Activated gamma-delta T cell treated with Interleukin-2 at 50 U/mL for 16 hours (primary cell): ENCODE data around the gene COPA.

ENCODE experiments used
- DNase-seq: peaks from one replicate; pipeline ENCODE4 v3.0.0-alpha.2; 2020

COPA gene

DNA sequence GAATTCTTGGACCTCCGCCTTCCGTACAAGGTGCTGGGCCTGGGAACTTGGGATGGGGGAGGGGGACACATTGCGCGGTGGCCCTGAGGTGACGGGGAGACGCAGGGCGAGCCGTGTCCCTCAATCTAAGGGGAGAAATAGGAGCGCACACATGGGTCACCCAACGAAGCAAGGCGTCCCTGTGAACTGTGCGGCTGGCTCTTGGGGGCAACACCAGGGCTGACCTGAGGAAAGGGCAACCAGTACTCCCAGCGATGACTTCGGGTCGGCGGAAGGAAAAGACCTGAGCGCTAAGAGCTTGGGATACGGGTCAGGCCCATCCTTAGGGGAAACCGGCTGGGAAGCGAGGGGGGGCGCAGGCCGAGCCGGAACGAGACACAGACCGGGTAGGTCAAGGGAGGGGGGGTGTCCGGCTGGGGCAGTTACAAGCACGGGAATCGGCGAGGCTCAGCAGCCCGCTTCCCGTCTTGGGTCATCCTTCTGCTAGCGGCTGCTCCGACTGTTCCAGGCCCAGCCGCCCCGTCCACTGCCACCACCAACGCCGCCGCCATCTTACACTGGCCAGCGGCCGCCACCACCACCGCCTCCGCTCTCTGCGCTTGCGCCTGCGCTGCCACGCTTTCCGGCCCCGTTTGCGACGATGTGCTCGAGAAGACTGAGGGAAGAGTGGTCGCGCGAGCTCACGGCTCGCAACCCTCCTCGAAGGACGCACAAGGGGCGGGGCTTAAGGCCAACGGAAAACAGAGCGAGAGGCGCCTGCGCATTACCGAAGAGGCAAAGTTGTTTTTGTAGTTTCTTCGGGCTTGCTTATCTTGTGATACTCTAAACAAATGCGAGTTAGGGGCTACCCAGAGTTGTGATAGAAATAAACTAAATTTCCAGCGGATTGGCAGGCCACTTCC, 80.9 kb downstream of the COPA start, which contains the start of gene DCAF8:
TSS of gene DCAF8 (minus strand) at position 657 of the 902 bp plus-strand sequence. CDS start 18,541 bp downstream, outside the sequence.
- DNase-seq: peak; percentile 98

DNA sequence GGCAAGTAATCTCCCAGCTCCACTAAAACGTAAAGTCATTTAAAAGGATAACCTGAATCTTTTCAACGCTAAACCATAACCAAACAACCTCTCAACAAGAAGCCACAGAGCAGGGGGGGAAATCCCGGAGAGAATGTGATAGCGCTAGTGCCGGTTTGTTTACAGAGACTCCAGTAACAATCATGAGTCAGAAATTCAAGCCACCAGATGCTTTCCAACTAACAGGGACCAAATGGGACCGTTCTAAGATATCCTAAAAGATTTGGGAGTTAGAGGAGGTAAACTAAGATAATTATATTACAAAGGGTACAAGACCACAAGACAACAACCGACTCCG, 81.5 kb downstream of the COPA start:
- DNase-seq: peak; percentile 66

DNA sequence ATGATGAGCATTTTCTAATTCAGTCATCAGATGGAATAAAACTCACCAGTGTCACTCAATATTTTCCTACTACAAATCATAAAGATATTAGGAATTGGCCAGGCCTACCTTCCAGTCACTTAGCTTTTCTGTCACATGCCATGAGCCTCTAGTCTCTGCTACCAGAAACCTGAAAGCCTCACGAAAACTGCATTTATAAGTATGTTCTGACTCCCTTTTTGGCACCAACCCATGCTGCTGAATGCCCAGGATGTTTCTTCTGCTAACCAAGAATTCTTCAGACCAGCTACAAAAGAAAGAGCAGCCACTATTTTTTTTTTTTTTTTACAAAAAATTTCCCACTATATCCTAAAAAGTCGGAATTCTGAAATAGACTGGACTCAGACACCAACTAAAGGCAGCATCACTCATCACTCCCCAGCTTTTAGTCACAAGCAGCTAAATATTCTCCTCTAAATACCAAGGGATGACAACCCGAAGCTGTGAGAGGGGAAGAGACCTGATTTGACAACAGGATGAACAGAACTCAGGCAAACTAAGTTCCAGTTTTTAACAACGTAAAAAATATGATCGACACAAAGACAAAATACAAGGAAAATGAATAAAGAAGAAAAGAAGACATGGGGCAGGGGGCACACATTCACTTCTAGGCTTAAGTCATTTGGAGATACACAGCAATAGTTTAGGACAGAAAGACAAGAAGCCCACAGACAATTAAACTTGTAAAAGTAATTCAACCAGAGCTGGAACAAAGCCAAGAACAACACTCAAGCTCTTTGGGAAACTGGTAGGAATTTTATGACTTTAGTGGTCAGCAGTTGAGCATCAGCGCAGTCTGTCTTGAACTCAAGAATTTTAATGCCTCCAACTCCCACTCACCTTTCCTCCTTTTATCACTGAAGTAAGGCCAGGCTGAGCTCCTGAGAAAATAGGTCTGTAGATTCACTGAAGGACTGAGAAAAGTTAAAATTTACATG, 82.4 kb downstream of the COPA start:
- DNase-seq: no peak

DNA sequence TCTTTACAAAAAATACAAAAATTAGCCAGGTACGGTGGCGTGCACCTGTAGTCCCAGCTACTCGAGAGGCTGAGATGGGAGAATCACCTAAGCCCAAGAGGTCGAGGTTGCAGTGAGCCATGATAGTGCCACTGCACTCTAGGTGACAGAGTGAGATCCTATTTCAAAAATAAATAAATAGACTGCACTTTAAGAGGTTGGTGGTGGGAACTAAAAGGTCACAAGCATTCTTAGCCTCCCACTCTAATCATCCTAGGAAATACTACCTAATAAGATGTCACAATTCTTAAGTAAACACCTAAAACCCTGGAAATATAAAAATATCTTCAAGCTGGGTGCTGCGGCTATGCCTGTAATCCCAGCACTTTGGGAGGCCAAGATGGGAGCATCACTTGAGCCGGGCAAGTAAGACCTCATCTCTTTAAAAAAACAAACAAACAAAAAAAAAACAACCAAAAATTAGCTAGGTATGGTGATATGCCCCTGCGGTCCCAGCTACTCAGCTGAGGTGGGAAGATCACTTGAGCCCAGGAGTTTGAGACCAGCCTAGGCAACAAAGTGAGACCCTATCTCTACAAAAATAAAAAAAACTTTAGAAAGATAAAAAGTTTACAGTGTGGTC, 84.8 kb downstream of the COPA start:
- DNase-seq: no peak

DNA sequence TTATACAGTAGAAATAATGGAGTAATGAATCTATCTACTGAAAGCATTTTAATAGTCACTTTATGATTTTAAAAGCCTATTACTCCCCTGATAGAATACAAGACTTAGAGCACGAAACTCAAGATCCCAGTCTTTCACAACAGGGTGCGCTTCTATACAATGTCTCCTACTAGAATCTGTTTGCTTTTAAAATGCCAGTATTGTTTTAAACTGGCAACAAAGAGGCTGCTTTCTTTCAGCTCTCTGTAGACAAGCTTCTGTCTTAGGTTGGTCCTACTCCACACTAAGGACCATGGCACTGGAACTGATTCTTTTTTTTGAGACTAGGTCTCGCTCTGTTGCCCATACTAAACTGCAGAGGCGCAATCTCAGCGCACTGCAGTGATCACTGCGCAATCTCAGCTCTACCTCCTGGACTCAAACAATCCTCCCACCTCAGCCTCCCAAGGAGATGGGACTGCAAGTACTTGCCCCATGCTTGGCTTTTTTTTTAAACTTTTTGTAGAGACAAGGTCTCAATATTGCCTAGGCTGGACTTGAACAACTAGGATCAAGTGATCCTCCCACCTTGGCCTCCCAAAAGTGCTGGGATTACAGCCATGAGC, 85.5 kb downstream of the COPA start:
- DNase-seq: no peak

DNA sequence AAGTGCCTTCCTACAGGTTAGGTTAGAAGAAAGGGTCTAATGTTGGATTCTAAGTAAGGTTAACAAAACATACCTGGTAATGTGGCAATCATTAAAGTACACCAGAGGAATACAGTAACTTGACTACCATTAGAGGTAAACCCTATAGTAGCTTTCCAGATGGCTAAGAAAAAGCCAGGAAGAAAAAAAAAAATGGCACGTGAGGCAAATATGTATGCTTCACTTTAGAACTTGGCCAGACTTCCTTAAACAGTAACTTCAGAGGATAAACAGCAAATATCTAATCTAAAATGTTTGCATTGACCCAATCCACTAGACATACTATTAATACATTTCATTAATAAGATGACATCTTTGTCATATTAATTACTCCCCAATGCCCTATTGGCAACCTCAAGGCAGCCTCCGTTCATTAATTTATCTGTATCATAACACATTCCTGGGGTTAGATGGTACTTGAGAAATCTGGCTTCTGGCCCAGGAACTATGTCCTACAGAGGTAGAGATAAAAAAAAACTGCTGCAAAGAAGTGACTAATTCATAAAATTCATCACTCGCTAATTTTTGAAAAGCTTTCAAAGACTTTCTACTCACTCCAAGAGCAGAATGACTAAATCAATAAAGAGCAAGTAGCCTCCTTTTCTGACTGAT, 86.5 kb downstream of the COPA start:
- no peak for DNase-seq

DNA sequence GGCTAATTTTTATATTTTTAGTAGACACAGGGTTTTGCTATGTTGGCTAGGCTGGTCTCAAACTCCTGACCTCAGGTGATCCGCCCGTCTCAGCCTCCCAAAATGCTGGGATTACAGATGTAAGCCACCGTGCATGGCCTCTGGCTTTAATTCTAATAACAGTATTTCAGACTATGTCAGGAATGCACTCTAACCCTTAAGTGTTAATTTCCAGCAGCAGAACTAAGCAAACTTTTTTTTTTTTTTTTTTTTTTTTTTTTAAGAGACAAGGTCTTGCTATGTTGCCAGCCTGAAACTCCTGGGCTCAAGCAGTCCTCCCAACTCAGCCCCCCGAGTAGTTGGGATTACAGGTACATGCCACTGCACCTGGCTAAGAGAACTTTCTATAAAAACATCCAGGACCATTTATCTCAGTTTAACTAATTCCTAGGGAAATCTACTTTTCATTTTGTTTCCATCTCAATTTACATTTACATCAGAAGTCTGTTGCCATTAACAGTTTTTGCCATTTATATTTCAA, 87.2 kb downstream of the COPA start:
- no peak for DNase-seq

DNA sequence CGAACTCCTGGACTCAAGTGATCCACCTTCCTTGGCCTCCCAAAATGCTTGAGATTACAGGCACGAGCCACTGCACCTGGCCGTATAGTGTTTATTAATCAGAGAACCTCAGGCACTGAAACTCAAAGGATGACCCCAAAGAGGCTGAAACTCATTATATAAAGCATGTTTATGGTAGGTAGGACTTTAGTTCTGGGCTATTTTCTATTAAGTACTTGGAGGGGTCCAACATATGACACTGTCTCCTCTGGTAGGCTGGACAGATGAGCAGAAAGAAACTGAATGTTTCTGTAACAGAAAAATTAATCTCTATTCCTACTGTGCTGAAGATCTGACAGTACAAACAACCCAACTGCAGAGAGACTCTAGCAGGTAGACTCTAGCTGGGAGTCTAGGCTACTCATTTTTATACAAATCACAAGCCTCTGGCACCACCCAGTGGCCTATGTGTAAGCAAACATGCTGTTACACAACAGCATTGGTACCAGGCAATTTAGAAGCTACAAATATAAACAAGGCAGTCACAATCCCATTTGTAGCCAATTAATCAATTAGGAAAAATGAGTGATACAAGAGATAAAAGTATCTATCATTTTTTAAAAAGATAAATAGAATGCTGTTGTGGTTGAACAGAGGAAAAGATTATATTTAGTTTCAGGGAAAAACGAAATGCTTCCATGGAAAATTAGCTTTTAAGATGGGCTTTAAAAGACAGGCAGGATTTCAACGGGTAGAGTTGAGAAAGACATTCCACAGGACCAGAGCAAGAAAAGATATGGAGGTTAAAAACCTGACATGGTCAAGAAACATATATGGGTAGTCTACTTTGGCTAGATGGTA, 91.1 kb downstream of the COPA start:
- DNase-seq: peak; percentile 42

DNA sequence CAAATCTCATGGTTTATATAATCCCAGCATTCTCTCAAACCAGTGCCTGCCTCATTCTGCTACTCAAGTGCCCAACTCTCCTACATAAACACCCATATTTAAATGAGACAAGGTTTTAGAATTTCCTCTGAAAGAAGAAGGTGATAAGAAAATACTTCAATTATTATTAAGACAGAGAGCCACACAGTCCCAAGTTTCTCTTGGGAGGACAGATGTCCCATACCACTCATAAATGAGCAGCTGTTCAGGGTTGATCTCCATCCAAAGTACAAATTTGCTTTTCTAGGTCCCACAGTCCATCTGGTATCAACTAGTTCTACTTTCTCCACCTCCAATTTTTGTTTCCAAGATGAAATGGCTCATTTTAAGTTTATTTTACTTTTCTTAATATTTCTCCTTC, 92.0 kb downstream of the COPA start:
- DNase-seq: no peak

DNA sequence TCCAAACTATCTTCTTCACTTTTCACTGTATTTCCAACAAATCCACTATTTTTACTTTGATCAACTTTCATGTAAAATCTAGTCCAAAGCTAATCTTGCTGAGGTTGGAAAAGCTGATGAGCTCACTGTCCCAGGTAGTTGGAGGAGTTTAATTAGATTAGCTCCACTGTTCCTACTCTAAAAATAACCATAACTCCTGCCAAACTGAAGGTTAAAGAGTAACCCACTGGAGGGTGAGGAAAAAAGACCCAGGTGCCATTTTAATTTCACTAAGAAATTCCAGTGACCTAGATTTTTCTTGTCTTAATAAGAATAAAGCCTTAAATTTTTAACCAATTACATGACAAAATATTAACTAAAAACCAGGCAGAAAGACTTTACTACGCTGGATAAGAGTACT, 96.0 kb downstream of the COPA start:
- no peak for DNase-seq

DNA sequence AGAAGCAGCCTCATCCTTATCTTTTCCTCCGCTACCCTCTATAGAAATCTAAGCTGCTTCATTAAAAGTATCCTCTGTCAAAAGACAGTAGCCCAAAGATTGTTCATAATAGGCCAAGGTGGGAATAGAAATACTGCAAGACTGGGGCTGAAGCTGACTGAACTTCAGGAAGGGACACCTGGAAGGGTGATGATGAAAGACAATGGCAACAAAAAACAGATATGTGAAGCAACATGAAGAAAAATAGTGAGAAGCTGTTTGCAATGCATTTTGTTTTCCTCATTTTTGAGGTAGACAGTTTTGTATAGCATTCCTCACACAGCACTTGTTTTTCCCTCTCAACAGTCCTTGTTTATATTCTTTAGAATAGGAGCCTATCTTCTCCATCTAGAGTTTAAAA, 97.6 kb downstream of the COPA start:
- no peak for DNase-seq

DNA sequence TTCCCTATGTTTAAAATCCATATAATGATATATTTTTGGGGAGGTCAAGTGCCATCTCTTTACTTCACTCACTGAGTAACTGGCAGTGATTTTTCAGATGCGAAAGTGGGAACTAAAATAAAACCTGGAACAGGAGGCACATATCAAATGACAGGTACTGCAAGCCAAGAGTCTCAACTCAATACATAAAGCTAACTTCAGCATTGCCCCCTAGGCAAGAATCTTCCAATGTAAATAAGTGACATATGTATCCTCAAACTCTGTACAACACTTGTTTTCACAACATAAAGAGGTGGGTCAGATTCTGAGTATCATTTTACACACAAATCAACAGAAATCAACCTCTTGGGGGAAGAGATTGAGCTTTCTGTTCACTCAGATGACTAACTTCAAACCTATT, 98.8 kb downstream of the COPA start:
- DNase-seq: no peak

DNA sequence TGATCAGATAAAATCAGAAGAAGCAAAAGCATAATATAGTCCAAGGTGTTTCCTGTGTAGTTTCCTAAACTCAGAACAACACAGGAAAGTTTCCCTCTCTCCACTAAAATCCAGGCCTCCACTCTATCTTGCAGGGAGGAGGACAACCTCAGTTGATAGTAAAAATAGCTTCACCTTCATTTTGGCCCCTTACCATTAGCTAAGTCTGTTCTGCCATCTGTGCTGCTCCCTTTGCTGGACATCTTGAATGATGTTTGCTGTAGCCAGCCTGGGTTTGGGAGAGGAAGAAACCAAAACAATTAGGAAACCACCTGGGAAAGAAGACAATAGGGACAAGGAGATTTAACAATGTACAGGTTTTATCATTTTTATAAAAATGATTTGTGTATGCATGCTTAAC, 99.3 kb downstream of the COPA start:
- DNase-seq: no peak

DNA sequence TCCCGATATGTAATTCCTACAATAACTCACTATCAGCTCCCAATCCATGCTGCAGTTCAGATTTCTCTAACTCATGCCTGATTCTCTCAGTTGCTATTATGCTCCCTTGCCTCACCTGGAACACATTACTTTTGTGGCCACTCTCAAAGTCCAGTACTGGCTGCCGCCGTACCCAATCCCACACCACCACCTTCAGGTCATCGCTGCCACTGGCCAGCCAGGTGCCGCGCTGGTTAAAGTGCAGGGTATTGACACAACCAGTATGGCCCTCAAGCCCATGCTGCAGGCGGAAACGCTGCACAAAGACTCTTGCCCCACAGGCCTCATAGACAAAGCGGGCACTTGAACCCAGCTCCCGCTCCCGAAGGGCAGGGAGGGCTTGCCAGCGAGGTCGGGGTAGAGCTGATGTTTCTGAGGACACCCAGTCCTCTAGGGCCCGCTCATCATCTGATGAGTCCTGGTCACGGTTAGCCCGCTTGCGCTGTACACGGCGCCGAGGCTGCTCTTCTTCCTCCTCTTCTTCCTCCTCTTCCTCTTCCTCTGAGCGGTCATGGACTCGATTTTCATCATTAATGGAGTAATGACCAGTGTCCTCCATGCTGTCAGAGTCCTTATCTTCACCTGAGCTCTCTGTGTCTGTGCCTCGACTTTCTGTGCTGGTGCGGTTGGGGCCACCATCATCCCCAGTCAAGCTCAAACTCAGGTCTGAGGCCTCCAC, 103.3 kb downstream of the COPA start:
- DNase-seq: no peak
